CD4-positive, alpha-beta T cell treated with Interleukin-10 for 1 hour (primary cell): ENCODE data around the gene RPL11.

ENCODE experiments used
- DNase-seq: peaks from one replicate; pipeline ENCODE4 v3.0.0-alpha.2; 2020

RPL11 gene

DNA sequence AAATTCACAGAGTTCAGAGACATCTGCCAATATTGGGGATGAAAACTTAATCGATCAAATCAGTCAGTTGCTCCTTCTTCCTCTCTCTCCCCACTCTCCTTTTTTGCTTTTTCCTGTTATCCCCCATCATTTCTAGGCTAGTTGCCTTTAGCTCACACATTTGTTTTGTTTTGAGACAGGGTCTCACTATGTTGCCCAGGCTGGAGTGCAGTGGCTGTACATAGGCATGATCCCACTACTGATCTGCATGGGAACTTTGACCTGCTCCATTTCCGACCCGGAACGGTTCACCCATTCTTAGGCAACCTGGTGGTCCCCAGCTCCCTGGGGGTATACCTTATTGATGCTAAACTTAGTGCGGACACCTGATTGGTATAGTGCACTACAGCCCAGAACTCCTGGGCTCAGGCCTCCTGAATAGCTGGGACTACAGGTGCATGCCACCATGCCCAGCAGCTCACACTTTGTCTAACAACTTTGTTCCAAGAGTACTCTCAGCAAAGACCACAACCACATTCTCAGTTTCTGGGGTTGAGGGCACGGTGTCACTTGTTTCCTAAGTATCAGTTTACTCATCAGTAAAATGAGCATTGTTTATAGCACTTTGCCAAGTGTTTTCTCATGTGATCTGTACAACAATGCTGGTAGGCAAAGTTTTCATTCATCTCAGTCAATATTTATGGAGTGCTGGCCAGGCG is 45.0 kb downstream of the RPL11 start:
- DNase-seq = no peak

DNA sequence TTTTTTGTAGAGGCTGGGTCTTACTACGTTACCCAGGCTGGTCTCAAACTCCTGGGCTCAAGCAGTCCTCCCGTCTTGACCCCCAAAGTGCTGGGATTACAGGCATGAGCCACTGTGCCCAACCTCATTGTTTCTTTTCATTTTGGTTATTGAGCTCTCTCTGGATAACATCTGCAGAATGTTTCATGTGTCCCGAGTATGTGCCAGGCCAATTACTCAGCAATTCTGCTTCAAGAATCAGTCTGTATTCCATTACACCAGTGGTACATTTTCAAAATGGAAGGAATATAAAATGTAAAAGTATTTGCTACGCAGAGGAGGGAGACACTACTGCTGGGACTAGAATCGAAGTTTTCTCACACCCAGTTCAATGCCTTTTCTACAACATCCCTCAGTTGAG is 50.0 kb downstream of the RPL11 start:
- DNase-seq = no peak

DNA sequence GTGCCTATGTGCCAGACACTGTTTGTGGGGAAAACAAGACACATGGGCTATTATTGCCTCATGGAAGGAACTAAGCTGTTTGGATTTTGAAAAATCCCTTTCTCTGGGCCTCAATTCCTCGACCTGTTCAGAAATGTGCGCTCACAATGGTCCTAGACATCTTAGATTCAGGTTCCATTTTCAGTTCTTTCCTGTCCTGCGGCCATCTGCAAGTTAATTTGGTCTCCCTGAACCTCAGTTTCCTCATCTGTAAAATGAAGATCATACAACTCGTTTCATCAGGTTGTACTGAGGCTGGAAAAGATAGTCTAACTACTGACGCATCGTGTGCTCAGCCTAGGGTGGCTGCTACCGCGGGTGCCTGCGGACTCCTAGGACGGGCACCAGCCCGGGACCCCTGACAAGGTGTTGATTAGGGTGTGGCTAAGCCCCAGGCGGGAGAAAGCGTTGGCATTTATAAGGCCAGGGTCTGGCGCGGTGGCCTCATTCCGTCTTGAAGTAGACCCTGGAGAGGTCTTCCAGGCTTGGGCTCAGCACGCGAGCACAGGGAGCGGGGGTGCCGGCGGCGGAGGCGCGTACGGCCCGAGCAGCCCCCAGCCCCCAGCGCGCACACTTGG is 51.2 kb downstream of the RPL11 start:
- DNase-seq = no peak

- DNase-seq = peak; percentile 78
Measured at GRCh38 chr1:23743287-23744152, 51.9 kb downstream of the RPL11 start, which contains the start of gene ELOA. Gene ELOA (plus strand): TSS chr1:23743471. CDS start chr1:23743504, 33 bp downstream.

DNA sequence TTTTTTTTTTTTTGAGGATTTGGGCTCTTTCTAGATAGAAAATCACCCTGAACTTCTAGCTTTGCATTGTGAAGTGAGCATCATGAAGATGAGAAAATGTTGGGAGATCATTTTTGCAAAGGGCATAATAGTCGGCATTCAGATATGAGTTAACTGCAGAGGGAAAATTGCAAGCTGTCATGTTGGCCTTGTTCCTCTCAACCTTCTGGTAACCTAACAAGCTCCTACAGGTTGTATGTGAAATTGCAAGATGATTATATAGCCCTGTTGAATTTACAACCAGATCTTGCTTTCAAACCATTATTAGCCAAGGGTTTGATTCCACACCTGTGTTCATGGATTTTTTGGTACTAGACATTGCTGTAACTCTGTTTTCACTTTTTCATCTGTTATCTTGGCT is 53.9 kb downstream of the RPL11 start:
- DNase-seq = peak; percentile 33
